HepG2 (cell line): ENCODE data around the gene LDB2. TPM values are rescaled to one million over a fixed set of nuclear protein-coding genes. Genes with fewer than 3 reads are reported as not detected.

Experiments used
- ARID3A ChIP-seq: IDR thresholded peaks from 2 replicates; pipeline ENCODE4 v1.6.1; 2012; ENCODE audit warnings: low read depth, low read length, improper control_type of control experiment
- ATF1 ChIP-seq: IDR thresholded peaks from 2 replicates; pipeline ENCODE4 v1.6.1; 2016; ENCODE audit warnings: mild to moderate bottlenecking, control low read depth
- CTCF ChIP-seq: sonication (generic); formaldehyde crosslinking; IDR thresholded peaks from 2 replicates; pipeline ENCODE4 v1.5.0; 2020; ENCODE audit warnings: mild to moderate bottlenecking, missing genetic modification reagents, moderate library complexity
- FOSL2 ChIP-seq: sonication (generic); formaldehyde crosslinking; IDR thresholded peaks from 2 replicates; pipeline ENCODE4 v1.4.0; 2020; ENCODE audit warnings: missing genetic modification reagents
- FOXA1 ChIP-seq, 2 experiments: fragments of 450-650 bp in 1 of 2; sonication (generic) in 1 of 2; formaldehyde crosslinking in 1 of 2; IDR thresholded peaks; 2 replicates each; pipeline versions ENCODE4 v1.4.0 to v1.6.1; 2016 to 2020; ENCODE audit warnings: missing genetic modification reagents in 1 of 2
- FOXA3 ChIP-seq: IDR thresholded peaks from 2 replicates; pipeline ENCODE4 v1.6.1; 2016; ENCODE audit warnings: missing genetic modification reagents, missing compliant biosample characterization
- GATAD1 ChIP-seq: IDR thresholded peaks from 2 replicates; pipeline ENCODE4 v1.6.1; 2016; ENCODE audit warnings: missing genetic modification reagents, missing compliant biosample characterization
- GZF1 ChIP-seq: sonication (generic); formaldehyde crosslinking; IDR thresholded peaks from 2 replicates; pipeline ENCODE4 v1.5.1; 2020; ENCODE audit warnings: mild to moderate bottlenecking, missing genetic modification reagents
- IRF2 ChIP-seq: IDR thresholded peaks from 2 replicates; pipeline ENCODE4 v1.6.1; 2018; ENCODE audit warnings: missing genetic modification reagents, missing compliant biosample characterization
- MIXL1 ChIP-seq: IDR thresholded peaks from 2 replicates; pipeline ENCODE4 v1.6.1; 2016
- NCOA2 ChIP-seq: sonication (generic); formaldehyde crosslinking; IDR thresholded peaks from 2 replicates; pipeline ENCODE4 v1.8.0; 2022; ENCODE audit warnings: inconsistent platforms
- SALL1 ChIP-seq: sonication (generic); formaldehyde crosslinking; IDR thresholded peaks from 2 replicates; pipeline ENCODE4 v1.8.0; 2022; ENCODE audit warnings: mild to moderate bottlenecking, missing genetic modification reagents
- SALL2 ChIP-seq: sonication (generic); formaldehyde crosslinking; IDR thresholded peaks from 2 replicates; pipeline ENCODE4 v1.8.1; 2023; ENCODE audit warnings: mild to moderate bottlenecking, missing genetic modification reagents, inconsistent platforms
- SETDB1 ChIP-seq: sonication (generic); formaldehyde crosslinking; IDR thresholded peaks from 2 replicates; pipeline ENCODE4 v1.5.1; 2020; ENCODE audit warnings: missing genetic modification reagents, mild to moderate bottlenecking, borderline replicate concordance
- SMC3 ChIP-seq: IDR thresholded peaks from 2 replicates; pipeline ENCODE4 v1.6.1; 2011; ENCODE audit warnings: low read length, improper control_type of control experiment
- SP1 ChIP-seq, 2 experiments: fragments of 450-650 bp in 1 of 2; sonication (generic) in 1 of 2; formaldehyde crosslinking in 1 of 2; IDR thresholded peaks; 2 replicates each; pipeline versions ENCODE4 v1.4.0 to v1.6.1; 2016 to 2020; ENCODE audit warnings: missing genetic modification reagents in 1 of 2
- STAG1 ChIP-seq: sonication (generic); formaldehyde crosslinking; IDR thresholded peaks from 2 replicates; pipeline ENCODE4 v1.4.0; 2020; ENCODE audit warnings: missing genetic modification reagents
- THAP11 ChIP-seq: IDR thresholded peaks from 2 replicates; pipeline ENCODE4 v1.6.1; 2016; ENCODE audit warnings: missing biosample characterization, missing genetic modification reagents
- THRA ChIP-seq: sonication (generic); formaldehyde crosslinking; IDR thresholded peaks from 2 replicates; pipeline ENCODE4 v1.4.0; 2020; ENCODE audit warnings: missing genetic modification reagents, borderline replicate concordance
- XRCC5 ChIP-seq: fragments of 200-400 bp; formaldehyde crosslinking; optimal IDR thresholded peaks from 2 replicates; pipeline ENCODE3; 2017; ENCODE audit warnings: mild to moderate bottlenecking, low read length
- YY1 ChIP-seq: IDR thresholded peaks from 2 replicates; pipeline ENCODE4 v1.6.1; 2011; ENCODE audit warnings: low read length, low read depth, moderate library complexity, mild to moderate bottlenecking; ENCODE audit not compliant: insufficient read depth, insufficient replicate concordance
- ZMYM4 ChIP-seq: sonication (generic); formaldehyde crosslinking; IDR thresholded peaks from 2 replicates; pipeline ENCODE4 v1.8.1; 2023; ENCODE audit warnings: mild to moderate bottlenecking, missing genetic modification reagents
- ZNF576 ChIP-seq: sonication (generic); formaldehyde crosslinking; IDR thresholded peaks from 2 replicates; pipeline ENCODE4 v1.4.0; 2020; ENCODE audit warnings: mild to moderate bottlenecking, missing genetic modification reagents
- ZSCAN20 ChIP-seq: sonication (generic); formaldehyde crosslinking; IDR thresholded peaks from 2 replicates; pipeline ENCODE4 v1.4.0; 2020; ENCODE audit warnings: missing genetic modification reagents, mild to moderate bottlenecking, borderline replicate concordance
- polyA plus RNA-seq, 8 experiments: library from polyadenylated mRNA; depleted of rRNA in 3 of 8; stranded (reverse) in 7 of 8; unstranded in 1 of 8; fragments of >200 nt; fragmentation: Illumina TruSeq in 4 of 8; extraction: Trizol in 4 of 8; gene quantifications; 2 replicates each; pipeline versions ENCODE4 v1.2.1 to v1.2.3, GENCODE V29; 2011 to 2016; ENCODE audit warnings: low read depth in 4 of 8, missing spikeins in 1 of 8, mixed read lengths in 1 of 8; ENCODE audit not compliant: insufficient read depth in 1 of 8
- total RNA-seq, 5 experiments: library from RNA; depleted of rRNA; stranded (reverse); fragments of >200 nt; fragmentation: Illumina TruSeq; extraction: Trizol; gene quantifications; 2 replicates each; pipeline ENCODE4 v1.2.3, GENCODE V29; 2016; ENCODE audit warnings: low read depth in 1 of 5

LDB2 gene
- total and polyA plus RNA-seq, 2 of the 13 experiments (the other 11 are each of a cell fraction or from before 2014, with no cell fraction given): not detected

- peak; percentile 59; the same call in 1 of the 2 replicates for TF ChIP-seq IRF2 (CRISPR knock-in tag)
- 0 out of 2 replicates have a peak, but pooled peaks have one; percentile 49 for TF ChIP-seq MIXL1
- peak; percentile 77; the same call in 1 of the 2 replicates for TF ChIP-seq GZF1
- peak; percentile 90 for TF ChIP-seq XRCC5
- TF ChIP-seq SMC3: peak; percentile 99
- peak; percentile 70; the same call in 1 of the 2 replicates for TF ChIP-seq ARID3A
- no peak for TF ChIP-seq FOXA1 (IDR thresholded peaks at IDR 0.05)
- 0 out of 2 replicates have a peak, but pooled peaks have one; percentile 11 for TF ChIP-seq FOXA1 (CRISPR knock-in tag; IDR thresholded peaks at IDR 0.05)
- TF ChIP-seq STAG1: peak; percentile 94
- peak; percentile 95 for TF ChIP-seq CTCF (CRISPR knock-in tag)
- no peak for TF ChIP-seq SETDB1 (CRISPR knock-in tag)
- TF ChIP-seq YY1: peak; percentile 35
- 0 out of 2 replicates have a peak, but pooled peaks have one; percentile 18 for TF ChIP-seq SALL2 (CRISPR knock-in tag)
- TF ChIP-seq GATAD1: 0 out of 2 replicates have a peak, but pooled peaks have one; percentile 33
- no peak for TF ChIP-seq SP1 (IDR thresholded peaks at IDR 0.05)
- no peak for TF ChIP-seq SP1 (CRISPR knock-in tag; IDR thresholded peaks at IDR 0.05)
- 0 out of 2 replicates have a peak, but pooled peaks have one; percentile 63 for TF ChIP-seq ZNF576 (CRISPR knock-in tag)
- TF ChIP-seq FOXA3 (CRISPR knock-in tag): peak; percentile 28; the same call in 1 of the 2 replicates
- peak; percentile 44; the same call in 1 of the 2 replicates for TF ChIP-seq THAP11 (CRISPR knock-in tag)
- TF ChIP-seq ZMYM4 (CRISPR knock-in tag): peak; percentile 73
- peak; percentile 27; the same call in 1 of the 2 replicates for TF ChIP-seq FOSL2
- peak; percentile 60 for TF ChIP-seq SALL1 (CRISPR knock-in tag)
- no peak for TF ChIP-seq ATF1 (CRISPR knock-in tag)
- TF ChIP-seq NCOA2 (CRISPR knock-in tag): 0 out of 2 replicates have a peak, but pooled peaks have one; percentile 11
- 0 out of 2 replicates have a peak, but pooled peaks have one; percentile 30 for TF ChIP-seq THRA
- no peak for TF ChIP-seq ZSCAN20 (CRISPR knock-in tag)
Observed at GRCh38 chr4:16916719-16917337, 18.4 kb upstream of the LDB2 start (continued).
